Activated CD4-positive, alpha-beta memory T cell treated with anti-CD3 and anti-CD28 coated beads, Interleukin-2, amount 10 ng/mL, durations not matched to agents 7 days and 5 days (primary cell): Measurements from ENCODE around the gene WWP2. TPM values are rescaled to one million over a fixed set of nuclear protein-coding genes. Genes with fewer than 3 reads are reported as not detected.

ENCODE experiments used
- CTCF ChIA-PET: fragments of 350-600 bp; sonication (Branson Sonifier 250); formaldehyde crosslinking; loops from one replicate; lab custom pipeline; 2021; ENCODE audit warnings: antibody characterized with exemption, inconsistent platforms; lab: Charles Lee
- POLR2A ChIA-PET: fragments of 350-600 bp; sonication (Branson Sonifier 250); formaldehyde crosslinking; loops from one replicate; lab custom pipeline; 2021; ENCODE audit warnings: antibody characterized with exemption; lab: Charles Lee
- DNase-seq: peaks from one replicate; pipeline ENCODE4 v3.0.0-alpha.2; 2020
- H3K27ac Mint-ChIP-seq: one replicate; pipeline ENCODE4 v1.8.0; 2021; ENCODE audit warnings: mild to moderate bottlenecking, mixed read lengths
- H3K27me3 Mint-ChIP-seq: one replicate; pipeline ENCODE4 v1.8.0; 2021; ENCODE audit warnings: mixed read lengths
- H3K36me3 Mint-ChIP-seq: one replicate; pipeline ENCODE4 v1.8.0; 2021; ENCODE audit warnings: low read depth, mixed read lengths
- H3K4me1 Mint-ChIP-seq: one replicate; pipeline ENCODE4 v1.8.0; 2021; ENCODE audit warnings: mixed read lengths
- H3K4me3 Mint-ChIP-seq: one replicate; pipeline ENCODE4 v1.8.0; 2021; ENCODE audit warnings: mild to moderate bottlenecking, mixed read lengths
- H3K9me3 Mint-ChIP-seq: one replicate; pipeline ENCODE4 v1.8.0; 2021; ENCODE audit warnings: mixed read lengths
- total RNA-seq, 2 experiments: library from RNA; stranded (reverse); gene quantifications; one replicate each; pipeline ENCODE4 v1.2.3, GENCODE V29; 2021

WWP2 gene
- total RNA-seq, 2 experiments from 2014 or later, result 59.4 to 61.6 TPM

DNA sequence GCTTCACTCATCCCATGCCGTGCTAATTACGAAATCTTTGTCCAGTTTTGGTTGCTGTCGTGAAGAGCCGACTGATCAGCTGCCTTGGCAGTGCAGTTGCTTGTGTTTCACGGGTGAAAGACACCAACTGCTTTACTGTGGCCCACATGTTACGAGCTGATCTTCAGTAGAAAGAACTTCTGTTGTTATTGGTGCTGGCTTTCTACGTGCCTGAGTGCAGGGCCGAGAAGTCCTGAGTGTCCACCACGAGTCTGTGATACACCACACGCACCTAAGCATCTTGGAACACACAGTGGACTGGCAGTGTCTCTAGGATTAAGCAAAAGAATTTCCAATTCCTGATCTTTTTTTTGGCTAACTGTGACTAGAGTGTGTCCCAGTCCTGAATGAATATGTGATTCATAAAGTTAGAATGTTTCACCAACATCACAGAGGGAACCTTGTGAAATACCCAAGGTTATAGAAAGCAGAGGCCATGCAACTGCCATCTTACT lies 118.6 kb downstream of the WWP2 start:
- Mint-ChIP-seq H3K9me3 (no peaks in the 10 kb centered on the region), H3K4me1 (no peaks in the 10 kb centered on the region), H3K4me3 (no peak overlapping the region), H3K36me3 (peaks cover 41% of the 10 kb centered on the region), H3K27me3 (no peaks in the 10 kb centered on the region), H3K27ac (no peak overlapping the region)
- ChIA-PET POLR2A (no interaction called here), CTCF (no interaction called here)
- DNase-seq, result no peak

DNA sequence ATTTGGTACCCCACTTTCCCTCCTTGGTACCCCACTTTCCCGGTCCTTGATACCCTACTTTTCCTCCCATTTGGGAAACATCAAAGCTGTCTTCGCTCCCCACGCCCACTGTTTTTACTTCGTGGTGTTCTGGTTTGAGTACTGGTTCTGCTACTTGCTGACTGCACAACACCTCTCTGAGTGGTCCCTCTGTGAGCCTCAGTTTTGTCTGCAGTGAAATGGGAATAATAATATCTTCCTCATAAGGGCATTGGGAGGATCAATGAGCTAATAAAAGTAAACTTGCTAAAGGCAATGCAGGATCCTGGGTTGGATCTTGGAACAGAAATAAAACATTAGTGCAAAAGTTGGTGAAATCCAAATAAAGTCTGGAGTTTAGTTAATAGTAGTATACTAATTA lies 119.0 kb downstream of the WWP2 start:
- H3K4me1 Mint-ChIP-seq, result no peaks in the 10 kb centered on the region
- H3K36me3 Mint-ChIP-seq, result peaks cover 41% of the 10 kb centered on the region
- no peak for DNase-seq
- ChIA-PET CTCF (no interaction called here), POLR2A (no interaction called here)
- no peak overlapping the region for H3K27ac Mint-ChIP-seq
- H3K27me3 Mint-ChIP-seq, result no peaks in the 10 kb centered on the region
- no peaks in the 10 kb centered on the region for H3K9me3 Mint-ChIP-seq
- H3K4me3 Mint-ChIP-seq, result no peak overlapping the region

DNA sequence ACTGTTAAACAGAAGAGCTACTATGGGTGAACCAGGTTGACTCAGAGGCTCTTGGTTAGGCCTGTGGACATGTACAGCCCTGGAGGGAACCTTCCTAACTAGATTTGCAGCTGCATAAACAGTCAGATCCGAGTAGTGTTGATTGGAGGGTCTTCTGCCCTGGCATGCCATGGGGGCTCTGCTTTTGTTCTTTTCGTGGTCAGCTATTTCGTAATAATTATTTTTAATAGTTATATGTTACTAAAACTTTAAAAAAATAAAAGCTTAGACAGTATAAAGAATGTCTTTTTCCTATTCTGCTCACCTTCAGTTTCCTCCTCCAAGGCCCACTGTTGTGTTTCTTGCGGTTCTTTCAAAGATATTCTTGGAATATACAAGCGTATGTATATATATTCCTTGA lies 121.6 kb downstream of the WWP2 start:
- DNase-seq, result no peak
- no peaks in the 10 kb centered on the region for H3K4me1 Mint-ChIP-seq
- CTCF ChIA-PET, result no interaction called here
- POLR2A ChIA-PET, result no interaction called here
- no peak overlapping the region for H3K27ac Mint-ChIP-seq
- H3K27me3 Mint-ChIP-seq, result no peaks in the 10 kb centered on the region
- no peaks in the 10 kb centered on the region for H3K9me3 Mint-ChIP-seq
- H3K4me3 Mint-ChIP-seq, result no peak overlapping the region
- peaks cover 40% of the 10 kb centered on the region for H3K36me3 Mint-ChIP-seq

DNA sequence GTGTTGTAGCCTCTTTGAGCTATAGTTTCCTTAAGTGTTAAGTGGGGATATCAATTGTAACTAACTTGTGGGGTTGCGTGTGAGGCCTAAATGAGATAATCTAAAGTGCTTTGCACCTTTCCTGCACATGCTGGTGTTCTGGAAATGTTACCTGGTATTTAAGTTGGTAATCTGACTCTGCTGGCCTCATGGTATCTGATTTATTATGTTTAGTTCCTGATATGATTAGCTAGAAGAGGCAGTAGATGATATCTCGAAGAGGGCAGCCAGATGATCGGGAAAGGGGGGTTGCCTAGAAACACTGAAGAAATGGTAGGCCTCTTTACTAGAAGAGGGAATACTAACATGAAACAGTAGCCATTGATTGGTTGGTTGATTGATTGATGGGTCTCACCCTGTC lies 123.6 kb downstream of the WWP2 start:
- H3K4me1 Mint-ChIP-seq, result peaks cover 6% of the 10 kb centered on the region
- no peak overlapping the region for H3K4me3 Mint-ChIP-seq
- no peaks in the 10 kb centered on the region for H3K27me3 Mint-ChIP-seq
- CTCF ChIA-PET, result interaction anchor here (1.5 kb wide), 1 partner anchor 9 kb away, joined by 3 read pairs; no protein-coding TSS in a partner anchor
- DNase-seq, result no peak
- H3K36me3 Mint-ChIP-seq, result peaks cover 48% of the 10 kb centered on the region
- no peak overlapping the region for H3K27ac Mint-ChIP-seq
- POLR2A ChIA-PET, result no interaction called here
- H3K9me3 Mint-ChIP-seq, result no peaks in the 10 kb centered on the region

DNA sequence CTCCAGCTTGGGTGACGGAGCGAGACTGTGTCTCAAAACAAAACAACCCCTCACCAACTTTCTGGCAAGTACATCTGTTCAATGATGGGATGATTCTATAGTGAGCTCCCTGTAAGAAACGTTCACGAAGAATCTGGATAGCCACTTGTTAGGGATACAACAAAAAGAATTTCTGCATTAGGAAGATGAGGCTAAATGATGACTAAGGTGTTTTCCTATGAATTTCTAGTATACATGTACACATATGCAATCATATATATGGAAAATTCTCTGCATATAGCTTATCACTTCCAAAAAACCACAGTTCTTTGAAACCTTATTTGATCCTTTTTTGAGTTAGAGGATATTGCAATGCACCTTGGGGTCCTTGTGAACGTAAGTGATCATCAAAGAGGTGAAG lies 124.6 kb downstream of the WWP2 start:
- Mint-ChIP-seq H3K4me3 (no peak overlapping the region), H3K9me3 (no peaks in the 10 kb centered on the region), H3K4me1 (peaks cover 6% of the 10 kb centered on the region), H3K36me3 (peaks cover 43% of the 10 kb centered on the region), H3K27me3 (no peaks in the 10 kb centered on the region), H3K27ac (no peak overlapping the region)
- POLR2A ChIA-PET, result no interaction called here
- no peak for DNase-seq
- CTCF ChIA-PET, result interaction anchor here (1.5 kb wide), 2 partner anchors 10 to 44 kb away, joined by 3 to 5 read pairs; no protein-coding TSS in a partner anchor

DNA sequence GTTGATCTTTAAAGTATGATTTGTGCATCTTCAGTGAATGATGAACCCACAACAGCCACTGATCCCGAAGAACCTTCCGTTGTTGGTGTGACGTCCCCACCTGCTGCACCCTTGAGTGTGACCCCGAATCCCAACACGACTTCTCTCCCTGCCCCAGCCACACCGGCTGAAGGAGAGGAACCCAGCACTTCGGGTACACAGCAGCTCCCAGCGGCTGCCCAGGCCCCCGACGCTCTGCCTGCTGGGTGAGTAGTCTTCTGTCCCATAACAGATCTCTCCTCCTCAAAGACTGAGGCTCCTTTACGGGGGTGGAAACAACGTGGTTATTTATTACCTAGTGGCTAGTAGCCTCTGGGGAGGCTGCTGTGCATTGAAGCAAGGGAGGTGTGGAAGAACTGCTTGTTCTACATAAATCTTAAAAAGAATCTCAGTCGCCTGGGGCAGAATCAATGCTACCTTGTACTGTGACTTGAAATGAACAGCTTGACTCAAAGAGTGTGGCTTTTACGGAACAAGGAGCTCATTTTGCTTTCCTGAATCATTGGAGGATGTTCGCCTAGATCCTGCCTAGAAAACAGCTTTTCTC lies 126.0 kb downstream of the WWP2 start:
- Mint-ChIP-seq H3K27ac (no peak overlapping the region), H3K4me1 (peaks cover 6% of the 10 kb centered on the region)
- CTCF ChIA-PET, result interaction anchor here (0.7 to 1.5 kb wide), 2 partner anchors 24 to 42 kb away, joined by 3 to 5 read pairs; no protein-coding TSS in a partner anchor

DNA sequence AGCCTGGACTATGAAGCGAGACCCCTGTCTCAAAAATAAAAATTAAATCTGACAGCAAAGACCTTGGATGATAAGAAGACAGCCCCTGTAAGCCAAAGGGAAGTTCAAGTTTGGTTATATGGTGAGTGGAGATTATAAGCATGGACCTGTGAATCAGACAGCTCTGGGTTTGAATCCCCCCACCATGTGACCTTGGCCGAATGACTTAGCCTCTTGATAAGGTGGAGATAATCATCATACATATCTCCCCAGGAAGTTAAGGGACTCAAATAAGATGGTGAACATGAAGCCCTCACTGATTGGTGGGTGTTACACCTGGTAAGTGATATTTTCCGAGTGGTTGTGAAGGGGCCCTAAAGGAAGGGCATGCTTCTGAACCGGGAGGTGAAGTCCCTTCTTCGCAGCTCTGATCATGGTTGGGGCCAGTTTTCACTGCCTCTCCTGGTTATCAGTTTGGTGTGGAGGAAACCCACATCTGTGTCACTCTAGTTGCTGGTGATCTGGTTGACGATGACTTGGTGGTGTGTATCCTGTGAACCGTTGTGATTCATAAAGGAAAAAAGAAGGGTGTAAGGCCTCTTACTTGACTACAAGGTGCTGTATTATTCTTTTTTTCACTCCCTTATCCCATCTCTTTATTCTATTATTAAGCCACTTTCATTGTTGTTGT lies 127.3 kb downstream of the WWP2 start:
- no peaks in the 10 kb centered on the region for H3K9me3 Mint-ChIP-seq
- no peaks in the 10 kb centered on the region for H3K27me3 Mint-ChIP-seq
- ChIA-PET POLR2A (no interaction called here), CTCF (no interaction called here)
- H3K4me3 Mint-ChIP-seq, result no peak overlapping the region
- peaks cover 34% of the 10 kb centered on the region for H3K36me3 Mint-ChIP-seq
- no peak overlapping the region for H3K27ac Mint-ChIP-seq
- no peak for DNase-seq
- peaks cover 6% of the 10 kb centered on the region for H3K4me1 Mint-ChIP-seq

More for the DNA sequence above, 126.0 kb downstream of the WWP2 start:
- Mint-ChIP-seq H3K4me3 (no peak overlapping the region), H3K9me3 (no peaks in the 10 kb centered on the region), H3K27me3 (no peaks in the 10 kb centered on the region), H3K36me3 (peaks cover 38% of the 10 kb centered on the region)
- POLR2A ChIA-PET, result no interaction called here
- no peak for DNase-seq

DNA sequence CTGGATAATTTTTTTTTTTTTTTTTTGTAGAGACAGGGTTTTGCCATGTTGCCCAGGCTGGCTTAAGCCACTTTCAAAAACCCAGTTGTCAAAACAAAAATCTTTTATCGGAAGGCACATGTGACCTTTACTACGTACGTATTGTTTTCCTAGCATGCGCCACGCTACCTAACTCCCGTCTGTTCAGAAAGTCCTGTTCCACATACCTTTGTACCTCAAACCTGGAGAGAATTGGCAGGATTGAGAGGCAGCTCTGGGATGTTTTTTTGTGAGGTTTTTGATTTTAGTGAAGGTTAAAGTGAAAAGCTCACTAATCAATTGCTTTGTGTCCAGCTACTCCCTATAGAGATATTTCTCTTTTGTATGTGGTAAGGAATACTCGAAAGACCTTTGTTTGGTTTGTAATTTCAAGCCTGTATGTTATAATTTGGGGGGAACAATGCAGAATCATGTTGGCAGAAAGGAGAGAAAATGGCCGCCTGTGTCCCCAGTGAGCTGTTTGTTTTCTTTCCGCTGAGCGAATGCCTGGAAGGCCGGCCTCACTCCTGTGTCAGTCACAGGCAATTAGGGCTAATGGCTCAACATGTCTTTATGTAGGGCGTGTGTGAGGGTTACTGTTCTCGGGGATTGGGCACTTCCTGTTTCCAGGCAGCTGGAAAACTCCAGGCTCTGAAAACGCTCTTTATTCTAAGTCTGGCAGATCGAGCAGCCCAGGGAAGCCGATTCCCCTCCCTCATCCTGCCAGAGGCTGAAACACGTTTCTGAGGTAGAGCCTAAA lies 128.2 kb downstream of the WWP2 start:
- no peaks in the 10 kb centered on the region for H3K9me3 Mint-ChIP-seq

DNA sequence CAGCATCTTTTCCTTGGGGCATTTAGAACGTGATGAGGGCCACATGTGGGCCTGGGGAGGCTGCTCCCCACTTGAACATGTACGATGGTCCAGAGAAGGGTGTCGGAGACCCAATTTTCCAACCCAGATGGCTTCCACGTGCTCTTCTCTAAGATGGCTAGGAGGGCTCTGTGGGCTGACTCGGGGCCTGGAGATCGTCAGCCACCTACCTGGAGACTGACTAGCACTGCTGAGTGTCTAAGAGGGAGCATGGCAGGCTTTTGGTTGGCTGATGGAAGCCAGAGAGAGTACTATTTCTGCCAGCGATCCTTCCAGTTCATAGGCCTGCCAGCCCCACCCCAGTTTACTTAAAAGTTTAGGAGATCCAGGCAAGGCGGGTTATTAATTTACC lies 128.8 kb downstream of the WWP2 start:
- peaks cover 6% of the 10 kb centered on the region for H3K4me1 Mint-ChIP-seq
- no peak overlapping the region for H3K4me3 Mint-ChIP-seq
- H3K9me3 Mint-ChIP-seq, result no peaks in the 10 kb centered on the region
- ChIA-PET CTCF (no interaction called here), POLR2A (no interaction called here)
- no peak for DNase-seq
- peaks cover 28% of the 10 kb centered on the region for H3K36me3 Mint-ChIP-seq
- H3K27me3 Mint-ChIP-seq, result no peaks in the 10 kb centered on the region
- H3K27ac Mint-ChIP-seq, result no peak overlapping the region

More for the DNA sequence above, 128.2 kb downstream of the WWP2 start:
- peaks cover 6% of the 10 kb centered on the region for H3K4me1 Mint-ChIP-seq
- no peak for DNase-seq
- CTCF ChIA-PET, result no interaction called here
- H3K36me3 Mint-ChIP-seq, result peaks cover 33% of the 10 kb centered on the region
- H3K27ac Mint-ChIP-seq, result no peak overlapping the region
- H3K27me3 Mint-ChIP-seq, result no peaks in the 10 kb centered on the region
- POLR2A ChIA-PET, result no interaction called here
- no peak overlapping the region for H3K4me3 Mint-ChIP-seq

DNA sequence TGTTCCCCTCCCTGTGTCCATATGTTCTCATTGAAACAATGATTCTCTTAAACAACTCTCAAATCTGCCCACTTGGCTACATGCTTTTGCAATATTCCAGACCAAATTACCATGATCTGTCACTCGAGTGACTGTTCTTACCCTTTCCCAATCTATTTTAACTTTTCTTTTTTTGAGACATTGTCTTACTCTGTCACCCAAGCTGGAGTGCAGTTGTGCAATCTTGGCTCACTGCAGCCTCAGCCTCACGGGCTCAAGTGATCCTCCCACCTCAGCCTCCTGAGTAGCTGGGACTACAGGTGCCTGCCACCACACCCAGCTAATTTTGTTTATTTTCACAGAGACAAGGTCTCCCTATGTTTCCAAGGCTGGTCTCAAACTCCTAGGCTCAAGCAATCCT lies 130.2 kb downstream of the WWP2 start:
- H3K4me3 Mint-ChIP-seq, result no peak overlapping the region
- peaks cover 6% of the 10 kb centered on the region for H3K4me1 Mint-ChIP-seq
- H3K9me3 Mint-ChIP-seq, result no peaks in the 10 kb centered on the region
- peaks cover 25% of the 10 kb centered on the region for H3K36me3 Mint-ChIP-seq
- H3K27me3 Mint-ChIP-seq, result no peaks in the 10 kb centered on the region
- ChIA-PET CTCF (no interaction called here), POLR2A (no interaction called here)
- no peak for DNase-seq
- H3K27ac Mint-ChIP-seq, result no peak overlapping the region

DNA sequence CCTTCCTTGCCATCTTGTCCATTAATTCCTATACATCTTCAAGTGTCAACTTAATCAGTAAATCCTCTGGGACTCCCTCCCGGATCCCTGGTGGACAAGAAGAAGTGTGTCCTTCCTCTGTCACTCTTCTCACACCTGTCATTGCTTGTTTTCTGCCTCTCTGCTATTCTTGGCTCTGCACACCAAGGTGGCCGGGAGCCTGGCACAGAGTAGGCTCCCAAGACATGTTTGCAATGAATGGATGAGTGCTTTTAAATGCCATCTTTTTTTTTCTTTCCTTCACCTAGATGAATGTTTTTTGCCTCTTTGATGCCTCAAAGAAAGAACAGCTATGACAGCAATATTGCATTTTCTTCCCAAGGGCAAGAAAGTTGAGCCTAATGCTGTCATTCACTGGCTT lies 131.0 kb downstream of the WWP2 start:
- Mint-ChIP-seq H3K4me1 (peaks cover 6% of the 10 kb centered on the region), H3K27ac (no peak overlapping the region), H3K4me3 (no peak overlapping the region), H3K27me3 (no peaks in the 10 kb centered on the region), H3K36me3 (peaks cover 20% of the 10 kb centered on the region), H3K9me3 (no peaks in the 10 kb centered on the region)
- ChIA-PET CTCF (no interaction called here), POLR2A (no interaction called here)
- no peak for DNase-seq

DNA sequence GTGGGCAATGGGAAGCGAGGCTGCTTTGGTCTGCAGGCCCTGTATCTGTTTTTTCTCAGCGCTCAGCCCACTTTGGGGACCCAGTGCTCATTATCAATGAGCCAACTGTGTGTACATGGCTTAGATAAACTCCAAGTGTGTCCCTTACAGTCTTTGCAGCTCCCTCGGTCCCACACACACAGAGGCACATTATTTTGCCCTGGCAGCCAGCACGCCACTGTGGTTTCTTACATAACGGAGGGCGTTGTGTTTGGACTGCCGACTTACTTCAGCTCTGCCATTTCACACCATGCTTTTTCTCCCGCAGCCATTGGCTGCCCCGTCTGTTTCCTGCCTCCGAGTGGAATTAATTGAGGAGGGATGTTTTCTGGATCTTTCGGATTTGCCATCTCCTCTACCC lies 132.5 kb downstream of the WWP2 start:
- no peak for DNase-seq
- POLR2A ChIA-PET, result no interaction called here
- H3K36me3 Mint-ChIP-seq, result peaks cover 7% of the 10 kb centered on the region
- H3K27ac Mint-ChIP-seq, result no peak overlapping the region
- no peaks in the 10 kb centered on the region for H3K27me3 Mint-ChIP-seq
- H3K4me1 Mint-ChIP-seq, result peaks cover 1% of the 10 kb centered on the region
- CTCF ChIA-PET, result no interaction called here
- no peak overlapping the region for H3K4me3 Mint-ChIP-seq
- H3K9me3 Mint-ChIP-seq, result no peaks in the 10 kb centered on the region

DNA sequence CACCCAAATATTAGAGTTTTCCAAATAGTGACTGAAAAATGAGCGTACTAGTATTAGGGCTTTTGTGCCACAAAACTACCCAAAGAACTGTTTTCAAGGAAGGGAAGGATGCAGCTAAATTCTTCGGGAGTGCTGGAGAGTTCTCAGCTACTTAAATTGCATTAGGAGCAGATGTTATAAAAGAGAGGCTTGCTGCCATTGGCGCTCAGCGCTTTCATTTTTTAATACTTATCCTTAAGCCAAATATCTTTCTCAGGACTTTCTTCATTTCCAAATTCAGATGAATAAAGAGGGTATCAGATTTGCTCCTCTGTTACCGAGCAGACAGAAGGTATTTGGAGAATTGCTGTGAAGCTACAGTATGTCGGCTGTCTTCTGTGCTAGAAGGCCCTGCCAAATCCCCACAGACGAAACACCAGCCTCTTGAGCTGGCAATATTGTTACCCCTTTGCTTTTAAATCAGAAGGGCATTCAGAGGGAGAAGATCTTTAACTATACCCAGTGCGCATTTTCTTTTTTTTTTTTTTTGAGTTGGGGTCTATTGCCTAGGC lies 141.8 kb downstream of the WWP2 start:
- no peaks in the 10 kb centered on the region for H3K9me3 Mint-ChIP-seq
- CTCF ChIA-PET, result no interaction called here
- no peaks in the 10 kb centered on the region for H3K4me1 Mint-ChIP-seq
- no peak overlapping the region for H3K4me3 Mint-ChIP-seq
- no peak overlapping the region for H3K27ac Mint-ChIP-seq
- peaks cover 6% of the 10 kb centered on the region for H3K36me3 Mint-ChIP-seq
- DNase-seq, result no peak
- H3K27me3 Mint-ChIP-seq, result no peaks in the 10 kb centered on the region
- POLR2A ChIA-PET, result no interaction called here
